NCI-H82 (cell line): Measurements from ENCODE around the gene TRERF1.

Experiments
- DNase-seq: peaks from one replicate; lab custom pipeline; 2025; lab: John Stamatoyannopoulos, UW

Gene TRERF1

DNA sequence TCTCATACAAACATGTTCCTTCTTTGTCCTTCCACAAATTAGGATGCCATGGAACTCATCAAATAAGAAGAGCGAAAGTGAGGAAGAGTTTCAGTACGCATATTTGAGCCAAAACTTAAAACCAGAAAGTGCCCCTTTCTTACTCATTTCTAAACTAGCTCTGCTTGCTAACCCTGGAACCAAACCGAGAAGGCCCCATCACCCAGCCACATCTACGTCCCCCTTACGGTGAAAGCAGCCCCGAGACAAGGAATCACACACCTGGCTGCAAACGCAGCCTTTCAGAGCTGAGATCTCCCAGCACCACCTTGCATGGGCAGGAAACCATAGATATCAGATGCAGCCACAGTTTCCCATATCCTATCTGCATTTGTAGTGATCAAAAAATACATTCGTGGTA lies 28.5 kb downstream of the TRERF1 start:
- no peak for DNase-seq

GRCh38 chr6:42420741-42421140 lies 31.0 kb downstream of the TRERF1 start:
- DNase-seq, result no peak

- no peak for DNase-seq
These were observed 32.0 kb downstream of the TRERF1 start for GRCh38 chr6:42419490-42420280.

DNA sequence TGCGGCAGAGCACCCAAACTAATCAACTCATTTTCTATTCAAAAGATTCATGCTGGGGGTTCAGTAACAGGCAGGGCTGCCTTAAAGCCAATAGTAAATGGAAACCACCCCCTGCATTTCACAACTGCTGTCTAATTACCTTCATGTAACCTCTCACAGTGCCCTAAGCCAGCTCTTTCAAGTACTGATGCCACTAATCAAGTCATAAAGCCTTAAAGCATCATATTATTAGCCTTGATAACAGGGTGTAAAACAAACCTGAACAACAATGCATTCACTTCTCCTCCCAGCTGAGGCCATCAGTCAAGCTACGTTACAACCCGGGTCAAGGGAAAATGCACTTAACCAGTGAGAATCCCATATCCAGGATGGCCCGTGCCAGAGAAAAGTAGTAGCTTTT lies 33.0 kb downstream of the TRERF1 start:
- no peak for DNase-seq

- no peak for DNase-seq
These were observed 34.0 kb downstream of the TRERF1 start for GRCh38 chr6:42417641-42418112.

DNA sequence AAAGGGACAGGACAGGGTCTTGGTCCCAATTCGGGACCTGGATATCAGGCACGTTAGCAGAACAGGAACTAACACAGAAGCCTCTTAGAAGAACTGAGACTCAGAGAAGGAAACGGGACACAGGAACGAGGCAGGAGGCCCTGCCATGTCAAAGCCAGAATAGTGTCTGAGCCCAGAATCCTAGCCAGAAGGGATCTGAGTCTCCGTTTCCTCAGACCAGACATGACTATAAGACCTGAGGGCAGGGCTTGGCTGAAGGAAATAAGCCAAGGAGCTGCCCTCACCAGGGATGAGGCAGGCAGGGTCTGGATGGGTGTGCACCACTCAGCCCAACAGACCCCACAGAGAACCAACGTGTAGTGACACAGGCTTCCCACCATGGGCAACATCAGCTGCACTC lies 40.3 kb downstream of the TRERF1 start:
- DNase-seq, result no peak

DNA sequence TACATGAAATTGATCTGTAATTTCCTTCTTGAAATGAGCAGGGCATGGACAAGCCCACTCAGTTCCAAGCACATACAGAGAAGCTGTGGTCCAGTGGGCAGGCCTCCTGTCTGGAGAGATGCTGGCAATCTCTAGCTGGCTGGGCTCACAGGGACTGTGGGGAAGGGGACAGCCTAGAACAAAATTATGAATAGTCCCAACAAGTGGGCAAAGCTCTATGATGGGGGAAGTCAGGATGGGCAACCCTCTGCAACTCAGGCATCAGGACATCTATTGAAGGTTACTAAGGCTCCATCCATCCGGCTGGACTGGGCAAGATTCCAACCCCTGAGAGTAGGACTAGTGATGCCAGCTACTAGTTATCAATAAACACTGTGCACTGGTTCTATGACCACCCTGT lies 40.9 kb downstream of the TRERF1 start:
- no peak for DNase-seq

DNA sequence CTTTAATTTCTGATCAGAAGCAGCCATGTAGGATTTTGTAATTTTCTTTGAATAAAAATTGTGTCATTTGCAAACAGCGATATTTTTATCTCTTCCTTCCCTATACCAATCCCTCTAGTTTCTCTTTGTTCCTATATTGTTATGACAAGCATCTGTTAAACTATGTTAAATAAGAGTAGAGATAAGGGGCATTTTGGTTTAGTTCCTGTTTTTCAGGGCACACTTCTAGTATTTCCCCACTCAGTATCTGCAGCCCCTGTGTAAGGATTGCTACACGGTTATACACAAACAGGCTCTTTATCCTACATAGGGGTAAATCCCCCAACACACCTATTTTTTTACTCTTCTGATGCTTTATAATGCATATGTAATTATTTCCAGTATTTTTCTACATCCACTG lies 42.1 kb downstream of the TRERF1 start:
- no peak for DNase-seq

GRCh38 chr6:42407379-42407778 lies 44.3 kb downstream of the TRERF1 start:
- no peak for DNase-seq

DNA sequence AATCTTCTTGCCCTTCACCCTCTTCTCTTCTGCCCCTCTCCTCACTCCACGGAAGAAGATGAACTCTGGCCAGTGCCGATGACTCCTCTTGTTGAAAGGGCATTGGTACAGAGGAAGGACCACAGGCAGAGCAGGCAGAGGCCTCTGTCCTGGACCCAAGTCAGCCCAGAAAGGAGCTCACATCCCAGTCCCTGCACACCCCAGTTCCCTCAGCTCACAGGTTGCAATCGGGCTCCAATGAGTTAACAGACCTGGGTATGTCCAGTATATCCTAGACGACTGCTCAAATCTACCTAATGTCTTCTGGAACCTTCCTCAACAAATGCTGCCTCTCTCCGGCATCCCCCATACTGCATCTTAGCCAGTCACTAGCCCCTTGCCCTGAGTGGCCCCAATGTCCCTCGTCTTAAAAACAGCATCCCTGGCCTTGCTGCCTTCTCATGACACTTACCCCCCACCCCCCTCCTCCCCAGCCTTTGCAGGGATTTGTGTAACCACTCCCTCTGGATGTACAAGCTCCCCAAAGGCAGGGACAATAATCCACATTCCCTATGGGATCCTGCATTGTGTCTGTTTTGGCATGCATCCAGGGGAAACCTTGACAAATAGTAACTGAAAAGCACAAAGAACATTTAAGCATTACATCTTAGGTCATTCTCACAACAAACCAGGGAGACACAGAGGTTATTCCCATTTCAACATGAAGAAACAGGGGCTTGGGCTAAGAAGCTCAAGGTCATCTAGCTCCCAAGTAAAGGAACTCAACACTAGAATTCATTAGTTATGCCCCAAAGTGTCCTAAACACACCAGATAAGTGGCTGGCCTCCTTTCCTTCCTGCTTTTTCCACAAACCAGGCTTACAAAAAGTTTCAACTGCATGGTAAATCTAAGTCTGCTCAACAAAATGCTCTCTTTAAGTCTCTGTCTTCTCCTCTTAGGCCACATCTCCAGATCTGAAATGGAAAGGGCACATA lies 45.1 kb downstream of the TRERF1 start:
- peak; percentile 80 for DNase-seq

DNA sequence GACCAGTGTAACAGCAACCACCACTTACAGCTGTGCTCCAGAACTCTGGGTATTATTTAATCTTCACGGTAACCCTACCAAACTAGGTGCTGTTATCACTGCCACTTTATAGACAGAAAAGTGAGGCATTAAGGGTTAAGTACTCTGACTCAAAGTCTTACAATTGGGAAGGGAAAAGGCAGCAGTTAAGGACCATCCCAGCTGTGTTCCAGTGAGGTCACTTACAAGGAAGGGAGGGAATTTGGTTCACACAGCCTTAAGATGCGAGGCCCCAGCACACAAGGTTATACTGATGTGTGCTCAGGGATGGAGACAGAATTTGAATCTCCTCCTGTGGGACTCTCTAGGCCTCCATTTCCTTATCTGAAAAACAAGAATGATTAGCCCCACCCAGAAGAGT lies 46.7 kb downstream of the TRERF1 start:
- no peak for DNase-seq

GRCh38 chr6:42404484-42404883 lies 47.2 kb downstream of the TRERF1 start:
- no peak for DNase-seq

DNA sequence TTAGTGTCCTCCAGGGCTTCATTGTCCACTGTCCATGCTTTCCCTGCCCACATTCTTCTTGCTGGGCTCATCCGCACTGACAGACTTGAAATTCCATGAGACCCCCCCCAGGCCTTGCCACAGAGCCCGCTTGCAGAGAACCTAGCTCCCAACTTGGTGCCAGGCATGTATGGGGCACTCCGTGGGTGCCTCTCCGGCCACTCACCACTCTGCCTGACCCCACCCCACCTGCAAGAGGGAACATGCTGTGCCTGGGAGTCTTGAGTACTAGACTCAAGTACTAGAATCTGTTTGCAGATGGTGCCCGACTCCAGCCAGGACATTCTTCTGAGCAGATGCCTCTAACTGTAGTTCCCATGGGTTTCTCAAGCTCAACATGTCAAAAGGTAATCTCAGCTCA lies 47.9 kb downstream of the TRERF1 start:
- DNase-seq, result no peak

- DNase-seq, result no peak
These were observed 48.3 kb downstream of the TRERF1 start for GRCh38 chr6:42403421-42403820.

DNA sequence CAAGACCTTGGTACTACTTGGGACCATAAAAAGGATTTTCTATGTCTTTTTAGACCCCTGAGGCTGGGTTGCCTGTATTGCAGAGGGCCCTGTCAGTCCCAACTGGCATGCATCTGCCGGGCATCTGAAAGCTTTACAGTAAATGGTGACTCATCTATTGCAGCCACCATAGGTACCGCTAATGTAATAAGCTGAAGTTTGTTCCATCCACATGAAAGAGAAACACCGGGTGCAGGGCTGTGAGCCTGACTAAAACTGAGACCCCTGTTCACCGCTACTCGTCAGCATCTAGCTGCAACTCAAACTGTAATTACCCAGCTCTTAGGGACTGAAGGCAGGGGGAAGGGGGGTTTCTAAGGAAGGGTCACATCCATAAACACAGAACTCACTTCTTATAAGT lies 49.5 kb downstream of the TRERF1 start:
- DNase-seq, result no peak

DNA sequence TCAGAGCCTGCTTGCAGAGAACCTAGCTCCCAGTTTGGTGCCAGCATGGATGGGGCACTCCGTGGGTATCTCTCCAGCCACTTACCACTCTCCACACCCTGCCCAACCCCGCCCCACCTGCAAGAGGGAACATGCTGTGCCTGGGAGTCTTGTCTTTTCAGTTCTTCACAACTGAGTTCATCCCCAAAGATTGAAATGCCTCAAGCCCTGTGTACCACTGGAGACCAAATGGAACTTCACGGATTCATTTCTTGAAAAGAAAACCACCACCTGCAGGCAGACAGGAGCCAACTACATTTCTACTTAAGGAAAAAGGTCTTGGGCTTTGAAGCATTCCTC lies 50.1 kb downstream of the TRERF1 start:
- no peak for DNase-seq

DNA sequence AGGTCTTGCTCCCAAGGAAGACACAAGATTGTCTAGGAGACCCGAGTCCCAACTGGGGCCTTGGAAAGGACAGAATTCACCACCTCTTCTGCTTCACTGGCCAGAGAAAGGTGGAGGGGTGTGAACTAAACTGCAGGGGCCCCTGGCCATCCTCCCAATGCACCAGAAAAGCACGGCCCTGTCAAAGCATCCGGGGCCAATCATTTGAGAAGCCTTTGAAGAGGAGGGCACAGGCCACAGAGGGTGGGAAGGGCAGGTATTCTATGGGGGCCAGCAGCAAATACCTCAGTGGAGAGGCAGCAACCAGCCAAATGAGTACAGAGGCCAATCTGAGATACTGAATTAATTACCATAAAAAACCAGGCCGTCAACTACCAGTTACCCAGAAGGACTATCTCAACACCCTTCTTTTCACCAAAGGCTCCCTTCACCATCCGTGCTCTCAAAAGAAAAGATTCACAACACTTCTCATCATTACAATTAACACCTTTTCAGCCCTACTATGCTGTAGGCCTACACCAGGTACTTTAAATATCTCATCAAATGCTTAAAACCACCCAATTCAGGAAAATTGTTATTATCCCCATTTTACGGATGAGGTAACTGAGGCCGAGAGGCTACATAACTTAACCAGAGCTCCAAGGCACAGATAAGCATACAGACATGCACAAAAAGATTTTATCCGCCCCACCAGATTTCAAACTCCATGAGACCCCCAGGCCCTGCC lies 50.7 kb downstream of the TRERF1 start:
- no peak for DNase-seq

GRCh38 chr6:42400061-42400760 lies 51.5 kb downstream of the TRERF1 start:
- no peak for DNase-seq

DNA sequence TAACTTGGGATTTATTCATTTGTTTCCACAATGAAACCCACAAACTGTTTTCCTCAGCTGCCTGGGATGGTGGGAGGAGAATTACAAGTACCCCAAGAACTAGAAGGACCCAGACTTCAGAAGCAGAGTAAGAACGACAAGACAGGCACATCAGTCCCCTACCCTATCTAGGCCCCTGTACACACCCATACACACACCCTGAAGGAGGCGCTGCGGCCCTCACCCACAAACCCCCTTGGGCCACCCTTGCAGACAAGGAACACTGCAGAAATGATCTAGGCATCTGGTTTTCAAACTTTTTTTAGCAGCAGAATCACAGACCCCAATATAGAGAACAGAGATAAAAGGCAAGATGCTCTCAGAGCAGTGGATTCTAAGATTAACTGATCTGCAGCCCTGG lies 55.0 kb downstream of the TRERF1 start:
- no peak for DNase-seq

- DNase-seq, result no peak
These were observed 56.7 kb downstream of the TRERF1 start for GRCh38 chr6:42394881-42395620.

DNA sequence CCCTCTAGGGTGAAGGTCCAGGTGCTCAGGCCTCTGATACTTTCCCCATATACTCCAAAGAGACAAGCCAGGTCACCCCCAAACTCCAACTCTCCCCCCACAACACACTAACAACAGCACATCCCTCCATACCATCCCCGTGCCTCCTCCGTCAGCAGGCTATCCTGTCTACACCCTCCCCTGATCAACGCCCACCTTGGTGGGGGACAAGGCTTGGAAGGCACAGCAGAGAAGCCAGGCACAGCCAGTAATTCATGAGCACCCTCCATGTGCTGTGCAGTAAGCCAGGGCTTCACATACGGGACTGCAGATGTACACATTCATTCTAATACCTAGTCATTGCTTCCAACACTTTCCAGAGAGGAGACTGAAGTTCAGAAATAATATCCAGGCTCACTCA lies 57.6 kb downstream of the TRERF1 start:
- DNase-seq, result no peak
